IMR-90 (cell line): ENCODE data around the gene SLC40A1. TPM values are rescaled to one million over a fixed set of nuclear protein-coding genes. Genes with fewer than 3 reads are reported as not detected.

Source experiments
- ATAC-seq: fragments of 200-7000 bp; cut with Tn5 transposase; 2 replicates; pipeline ENCODE4 v1.9.1; 2020; ENCODE audit warnings: low read depth, mild to moderate bottlenecking, moderate library complexity
- BruUV-seq: library from RNA; stranded (reverse); fragments of 400-500 nt; replicated peaks from 2 replicates; lab custom pipeline; 2021; lab: Mats Ljungman, UMichigan
- CTCF ChIA-PET: fragments of 300-600 bp; formaldehyde crosslinking; extraction: SDS; loops from one replicate; lab custom pipeline; 2021; ENCODE audit warnings: antibody characterized with exemption; lab: Yijun Ruan, JAX
- POLR2A ChIA-PET: fragments of 300-600 bp; sonication (Branson Sonifier 250); formaldehyde crosslinking; loops from one replicate; lab custom pipeline; 2022; ENCODE audit warnings: antibody characterized with exemption; ENCODE audit not compliant: unreplicated experiment; lab: Charles Lee
- DNase-seq: peaks from one replicate; pipeline ENCODE4 v3.0.0; 2013
- H2AFZ ChIP-seq: replicated peaks from 2 replicates; pipeline ENCODE3; 2013; ENCODE audit warnings: low read length, mild to moderate bottlenecking; ENCODE audit not compliant: poor library complexity
- H2AK5ac ChIP-seq: 2 replicates; pipeline ENCODE4 v1.6.1; 2013; ENCODE audit warnings: low read depth, low read length, inconsistent platforms
- H2AK9ac ChIP-seq: replicated peaks from 2 replicates; pipeline ENCODE3; 2013; ENCODE audit warnings: mild to moderate bottlenecking, low read depth, low read length, moderate library complexity; ENCODE audit not compliant: poor library complexity
- H2BK120ac ChIP-seq: 2 replicates; pipeline ENCODE4 v1.6.1; 2013; ENCODE audit warnings: low read depth, low read length, inconsistent platforms
- H2BK15ac ChIP-seq: 3 replicates; pipeline ENCODE4 v1.6.1; 2013; ENCODE audit warnings: low read depth, low read length, inconsistent platforms
- H2BK20ac ChIP-seq: 2 replicates; pipeline ENCODE4 v1.6.1; 2013; ENCODE audit warnings: low read depth, mild to moderate bottlenecking, inconsistent platforms, low read length, moderate library complexity
- H2BK5ac ChIP-seq: 2 replicates; pipeline ENCODE4 v1.6.1; 2013; ENCODE audit warnings: mild to moderate bottlenecking, low read depth, low read length, inconsistent platforms; ENCODE audit not compliant: poor library complexity, severe bottlenecking
- H3K14ac ChIP-seq: replicated peaks from 2 replicates; pipeline ENCODE4 v1.6.1; 2013; ENCODE audit warnings: low read depth, low read length, inconsistent platforms
- H3K18ac ChIP-seq: 2 replicates; pipeline ENCODE4 v1.6.1; 2013; ENCODE audit warnings: low read depth, low read length, control low read depth
- H3K23ac ChIP-seq: 2 replicates; pipeline ENCODE4 v1.6.1; 2013; ENCODE audit warnings: low read depth, low read length, inconsistent platforms
- H3K27ac ChIP-seq: 2 replicates; pipeline ENCODE4 v1.5.1; 2013; ENCODE audit warnings: mild to moderate bottlenecking, control low read depth, low read length; ENCODE audit not compliant: insufficient read depth
- H3K27me3 ChIP-seq: 2 replicates; pipeline ENCODE4 v1.6.1; 2013; ENCODE audit warnings: low read length; ENCODE audit not compliant: control insufficient read depth, insufficient read depth
- H3K36me3 ChIP-seq: 2 replicates; pipeline ENCODE4 v1.6.1; 2013; ENCODE audit warnings: low read length, mixed read lengths; ENCODE audit not compliant: control insufficient read depth, insufficient read depth
- H3K4ac ChIP-seq: 2 replicates; pipeline ENCODE4 v1.6.1; 2013; ENCODE audit warnings: low read depth, low read length, inconsistent platforms
- H3K4me1 ChIP-seq: 2 replicates; pipeline ENCODE4 v1.6.1; 2013; ENCODE audit warnings: low read length, mixed read lengths; ENCODE audit not compliant: control insufficient read depth, insufficient read depth
- H3K4me2 ChIP-seq: 2 replicates; pipeline ENCODE4 v1.6.1; 2013; ENCODE audit warnings: low read depth, mild to moderate bottlenecking, control low read depth, low read length, moderate library complexity
- H3K4me3 ChIP-seq: 2 replicates; pipeline ENCODE4 v1.5.1; 2013; ENCODE audit warnings: low read depth, mild to moderate bottlenecking, control low read depth, low read length, moderate library complexity; ENCODE audit not compliant: insufficient read depth
- H3K56ac ChIP-seq: 2 replicates; pipeline ENCODE4 v1.6.1; 2013; ENCODE audit warnings: low read length, inconsistent platforms; ENCODE audit not compliant: insufficient read depth; ENCODE audit errors: extremely low read depth
- H3K79me1 ChIP-seq, 2 experiments: 2 replicates each; pipeline ENCODE4 v1.6.1; 2013; ENCODE audit warnings: low read length in 2 of 2, inconsistent platforms in 1 of 2, low read depth in 1 of 2
- H3K9ac ChIP-seq: 2 replicates; pipeline ENCODE4 v1.6.1; 2013; ENCODE audit warnings: low read depth, low read length, control low read depth
- H3K9me1 ChIP-seq: 2 replicates; pipeline ENCODE4 v1.6.1; 2013; ENCODE audit warnings: low read length, inconsistent platforms; ENCODE audit not compliant: insufficient read depth
- H3K9me3 ChIP-seq: 2 replicates; pipeline ENCODE4 v1.6.1; 2013; ENCODE audit warnings: low read length; ENCODE audit not compliant: control insufficient read depth, insufficient read depth
- H4K20me1 ChIP-seq: 2 replicates; pipeline ENCODE4 v1.6.1; 2013; ENCODE audit warnings: low read length, inconsistent platforms; ENCODE audit not compliant: insufficient read depth
- H4K5ac ChIP-seq: 2 replicates; pipeline ENCODE4 v1.6.1; 2013; ENCODE audit warnings: mild to moderate bottlenecking, low read depth, low read length, control low read depth
- H4K8ac ChIP-seq, 2 experiments: 2 replicates each; pipeline ENCODE4 v1.6.1; 2013; ENCODE audit warnings: low read depth in 2 of 2, low read length in 2 of 2, control low read depth in 1 of 2, inconsistent platforms in 1 of 2
- H4K91ac ChIP-seq: 2 replicates; pipeline ENCODE4 v1.6.1; 2013; ENCODE audit warnings: low read depth, low read length, inconsistent platforms; ENCODE audit not compliant: insufficient read depth
- BHLHE40 ChIP-seq: fragments of 150-350 bp; IDR thresholded peaks from 2 replicates; pipeline ENCODE4 v1.6.1; 2016; ENCODE audit warnings: mild to moderate bottlenecking, low read depth, low read length
- CEBPB ChIP-seq: IDR thresholded peaks from 2 replicates; pipeline ENCODE4 v1.6.1; 2012; ENCODE audit warnings: low read depth, low read length, improper control_type of control experiment
- CHD1 ChIP-seq: IDR thresholded peaks from 2 replicates; pipeline ENCODE4 v1.6.1; 2012; ENCODE audit warnings: low read depth, low read length, improper control_type of control experiment
- FOS ChIP-seq: fragments of 150-350 bp; IDR thresholded peaks from 2 replicates; pipeline ENCODE4 v1.6.1; 2016; ENCODE audit warnings: low read depth, low read length
- MAFK ChIP-seq: IDR thresholded peaks from 2 replicates; pipeline ENCODE4 v1.6.1; 2012; ENCODE audit warnings: low read depth, low read length, improper control_type of control experiment
- MAZ ChIP-seq: IDR thresholded peaks from 2 replicates; pipeline ENCODE4 v1.6.1; 2012; ENCODE audit warnings: low read depth, mild to moderate bottlenecking, low read length, improper control_type of control experiment, moderate library complexity, borderline replicate concordance
- MXI1 ChIP-seq: IDR thresholded peaks from 2 replicates; pipeline ENCODE4 v1.6.1; 2012; ENCODE audit warnings: low read depth, mild to moderate bottlenecking, low read length, moderate library complexity, borderline replicate concordance
- NFE2L2 ChIP-seq: fragments of 150-350 bp; IDR thresholded peaks from 2 replicates; pipeline ENCODE4 v1.6.1; 2016; ENCODE audit warnings: low read depth, mild to moderate bottlenecking, low read length
- POLR2A ChIP-seq: IDR thresholded peaks from 2 replicates; pipeline ENCODE4 v1.6.1; 2012; ENCODE audit warnings: mild to moderate bottlenecking, low read depth, low read length
- RAD21 ChIP-seq: IDR thresholded peaks from 2 replicates; pipeline ENCODE4 v1.6.1; 2012; ENCODE audit warnings: low read length, improper control_type of control experiment
- RCOR1 ChIP-seq: IDR thresholded peaks from 2 replicates; pipeline ENCODE4 v1.6.1; 2012; ENCODE audit warnings: mild to moderate bottlenecking, low read length, improper control_type of control experiment; ENCODE audit not compliant: insufficient replicate concordance
- SMC3 ChIP-seq: fragments of 150-350 bp; IDR thresholded peaks from 2 replicates; pipeline ENCODE4 v1.6.1; 2016; ENCODE audit warnings: low read depth, mild to moderate bottlenecking, antibody characterized with exemption, low read length, moderate library complexity
- whole genome bisulfite sequencing, 2 experiments: methylation state at CpG; one replicate each; pipeline versions ENCODE4 v1.1.5 to v1.1.7; 2013; ENCODE audit warnings: missing lambda C conversion rate in 2 of 2; ENCODE audit not compliant: insufficient read length in 1 of 2; ENCODE audit errors: extremely low coverage in 2 of 2; 5-methylcytosine and 5-hydroxymethylcytosine counted together
- dilution Hi-C: fragments of 300-500 bp; cut with HindIII; formaldehyde crosslinking; loops from one replicate; pipeline ENCODE4 v1.14.3; 2018; ENCODE audit warnings: low sequenced_read_pairs; ENCODE audit not compliant: unreplicated experiment
- in situ Hi-C: fragments of 300-500 bp; cut with MboI; formaldehyde crosslinking; loops from 3 replicates; pipeline ENCODE4 v1.14.3; 2019; ENCODE audit warnings: low sequenced_read_pairs, inconsistent platforms, mixed read lengths
- intact Hi-C: fragments of 100-400 bp; cut with micrococcal nuclease; formaldehyde crosslinking; loops from 2 replicates; pipeline ENCODE4 v1.10.0; 2022
- polyA plus RNA-seq, 3 experiments: library from polyadenylated mRNA; depleted of rRNA; stranded (reverse); fragments of >200 nt; gene quantifications; 2 replicates each; pipeline ENCODE4 v1.2.3, GENCODE V29; 2012; ENCODE audit warnings: low replicate concordance in 1 of 3
- total RNA-seq: library from RNA; depleted of rRNA; stranded (reverse); fragments of >200 nt; gene quantifications from 2 replicates; pipeline ENCODE4 v1.2.3, GENCODE V29; 2012
- TF ChIP-seq, protein P1 (sequence below): fragments of 150-350 bp; IDR thresholded peaks from 2 replicates; pipeline ENCODE4 v1.6.1; 2016; ENCODE audit warnings: low read depth, mild to moderate bottlenecking, low read length, moderate library complexity, borderline replicate concordance
- TF ChIP-seq, protein P2 (sequence below): fragments of 150-350 bp; IDR thresholded peaks from 2 replicates; pipeline ENCODE4 v1.6.1; 2017; ENCODE audit warnings: mild to moderate bottlenecking, antibody characterized with exemption, low read length, low read depth
- TF ChIP-seq, protein P3 (sequence below): conservative IDR thresholded peaks from 2 replicates; pipeline ENCODE4 v1.5.1; 2012; ENCODE audit warnings: mild to moderate bottlenecking, low read depth, low read length, improper control_type of control experiment

SLC40A1 gene
- total and polyA plus RNA-seq, 2 of the 4 experiments (the other 2 are of a cell fraction): 1.5 to 5.0 TPM

DNA sequence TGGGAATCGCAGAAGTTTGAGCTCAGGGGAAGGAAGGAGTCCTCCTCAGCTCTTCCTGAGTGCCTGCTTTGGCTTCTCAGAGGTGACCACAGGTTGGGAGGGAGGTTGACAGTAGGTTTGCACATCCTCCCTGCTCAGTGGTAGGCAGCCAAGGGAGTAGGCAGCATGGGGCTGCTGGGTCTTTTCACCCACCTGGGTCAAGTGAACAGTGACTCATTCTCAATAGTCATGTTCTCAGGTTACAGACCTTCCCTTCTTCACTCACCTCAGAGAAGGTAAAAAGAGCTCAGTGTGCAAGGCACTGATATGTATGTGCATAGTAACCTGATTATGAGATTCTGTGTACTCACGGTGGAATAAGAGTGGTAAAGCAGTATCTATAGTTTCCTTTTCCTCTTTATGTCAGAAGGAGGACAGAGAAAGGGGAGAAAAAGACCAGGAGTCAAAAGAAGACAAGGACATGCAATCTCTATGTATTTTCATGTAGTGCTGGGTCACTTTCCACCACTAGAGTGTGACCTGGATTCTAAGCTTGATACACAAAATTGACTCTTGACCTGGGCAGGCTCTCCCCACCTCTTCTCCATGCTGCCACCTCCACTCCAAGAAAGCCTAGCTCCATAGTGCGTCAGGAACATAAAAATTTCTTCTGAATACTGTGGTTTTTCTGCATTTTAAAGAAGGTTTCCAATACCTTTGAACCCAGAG, 44.2 kb upstream of the SLC40A1 start:
- Histone ChIP-seq H2BK20ac (no peak overlapping the region), H3K14ac (no peak overlapping the region), H2BK120ac (no peak overlapping the region), H3K4me2 (no peak overlapping the region), H2AK9ac (no peak overlapping the region), H3K79me1 (no peaks in the 10 kb centered on the region), H3K9me1 (peaks cover 3% of the 10 kb centered on the region; the same call in 1 of the 2 replicates), H2BK5ac (no peak overlapping the region), H3K9me3 (no peaks in the 10 kb centered on the region), H3K23ac (no peak overlapping the region), H2AK5ac (no peak overlapping the region), H3K18ac (no peak overlapping the region), H4K8ac (no peak overlapping the region), H3K27ac (no peak overlapping the region), H4K5ac (no peak overlapping the region), H3K4me3 (no peak overlapping the region), H3K9ac (no peak overlapping the region), H4K91ac (no peak overlapping the region), H2AFZ (no peak overlapping the region), H3K36me3 (no peaks in the 10 kb centered on the region), H3K4me1 (peaks cover 2% of the 10 kb centered on the region; the same call in 1 of the 2 replicates), H4K20me1 (no peaks in the 10 kb centered on the region), H3K4ac (no peak overlapping the region), H3K56ac (no peak overlapping the region), H2BK15ac (no peak overlapping the region), H3K27me3 (no peaks in the 10 kb centered on the region)
- CTCF ChIA-PET: interaction anchor here (0.8 kb wide), 1 partner anchor 930 kb away, joined by 3 read pairs; no protein-coding TSS in a partner anchor
- POLR2A ChIA-PET: no interaction called here
- WGBS, 2 experiments: 83% methylated on average over 1 of the region's 3 CpGs; no CpG with 5 or more reads in 1 of the 2 experiments
- in situ Hi-C loops (no loop called here), intact Hi-C loops (loop anchor here (5.0 kb wide), 1 partner anchor 148 kb away; no protein-coding TSS in a partner anchor), dilution Hi-C loops (no loop called here)
- ATAC-seq (no peak), DNase-seq (no peak)
- BruUV-seq: no TSS peak
- TF ChIP-seq CEBPB (no peak), POLR2A (no peak), NFE2L2 (no peak), MAZ (no peak), FOS (no peak), CHD1 (no peak), SMC3 (no peak), MXI1 (no peak), MAFK (no peak), RCOR1 (no peak), RAD21 (no peak), BHLHE40 (no peak)
- TF ChIP-seq, protein P1, sequence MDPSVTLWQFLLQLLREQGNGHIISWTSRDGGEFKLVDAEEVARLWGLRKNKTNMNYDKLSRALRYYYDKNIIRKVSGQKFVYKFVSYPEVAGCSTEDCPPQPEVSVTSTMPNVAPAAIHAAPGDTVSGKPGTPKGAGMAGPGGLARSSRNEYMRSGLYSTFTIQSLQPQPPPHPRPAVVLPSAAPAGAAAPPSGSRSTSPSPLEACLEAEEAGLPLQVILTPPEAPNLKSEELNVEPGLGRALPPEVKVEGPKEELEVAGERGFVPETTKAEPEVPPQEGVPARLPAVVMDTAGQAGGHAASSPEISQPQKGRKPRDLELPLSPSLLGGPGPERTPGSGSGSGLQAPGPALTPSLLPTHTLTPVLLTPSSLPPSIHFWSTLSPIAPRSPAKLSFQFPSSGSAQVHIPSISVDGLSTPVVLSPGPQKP: no peak
- TF ChIP-seq, protein P2, sequence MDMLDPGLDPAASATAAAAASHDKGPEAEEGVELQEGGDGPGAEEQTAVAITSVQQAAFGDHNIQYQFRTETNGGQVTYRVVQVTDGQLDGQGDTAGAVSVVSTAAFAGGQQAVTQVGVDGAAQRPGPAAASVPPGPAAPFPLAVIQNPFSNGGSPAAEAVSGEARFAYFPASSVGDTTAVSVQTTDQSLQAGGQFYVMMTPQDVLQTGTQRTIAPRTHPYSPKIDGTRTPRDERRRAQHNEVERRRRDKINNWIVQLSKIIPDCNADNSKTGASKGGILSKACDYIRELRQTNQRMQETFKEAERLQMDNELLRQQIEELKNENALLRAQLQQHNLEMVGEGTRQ: no peak
- TF ChIP-seq, protein P3, sequence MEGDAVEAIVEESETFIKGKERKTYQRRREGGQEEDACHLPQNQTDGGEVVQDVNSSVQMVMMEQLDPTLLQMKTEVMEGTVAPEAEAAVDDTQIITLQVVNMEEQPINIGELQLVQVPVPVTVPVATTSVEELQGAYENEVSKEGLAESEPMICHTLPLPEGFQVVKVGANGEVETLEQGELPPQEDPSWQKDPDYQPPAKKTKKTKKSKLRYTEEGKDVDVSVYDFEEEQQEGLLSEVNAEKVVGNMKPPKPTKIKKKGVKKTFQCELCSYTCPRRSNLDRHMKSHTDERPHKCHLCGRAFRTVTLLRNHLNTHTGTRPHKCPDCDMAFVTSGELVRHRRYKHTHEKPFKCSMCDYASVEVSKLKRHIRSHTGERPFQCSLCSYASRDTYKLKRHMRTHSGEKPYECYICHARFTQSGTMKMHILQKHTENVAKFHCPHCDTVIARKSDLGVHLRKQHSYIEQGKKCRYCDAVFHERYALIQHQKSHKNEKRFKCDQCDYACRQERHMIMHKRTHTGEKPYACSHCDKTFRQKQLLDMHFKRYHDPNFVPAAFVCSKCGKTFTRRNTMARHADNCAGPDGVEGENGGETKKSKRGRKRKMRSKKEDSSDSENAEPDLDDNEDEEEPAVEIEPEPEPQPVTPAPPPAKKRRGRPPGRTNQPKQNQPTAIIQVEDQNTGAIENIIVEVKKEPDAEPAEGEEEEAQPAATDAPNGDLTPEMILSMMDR: no peak
